ENCODE results near the gene SLC25A26.

- TF ChIP-seq CTCF (IDR thresholded peaks at IDR 0.05) (no peak), POLR2A (IDR thresholded peaks at IDR 0.05) (no peak)
Observed at GRCh38 chr3:66241466-66241865, 20.7 kb downstream of the SLC25A26 start.

Measured in body of pancreas (tissue), 4 donors.